ENCODE results near the gene RNF169. TPM values are rescaled to one million over a fixed set of nuclear protein-coding genes. Genes with fewer than 3 reads are reported as not detected.
A peak's percentile ranks its signal among the peaks of the same experiment; 100 is the strongest.

Gene RNF169
- total and polyA plus RNA-seq, 2 experiments from 2014 or later = 0.78 to 16.5 TPM

DNA sequence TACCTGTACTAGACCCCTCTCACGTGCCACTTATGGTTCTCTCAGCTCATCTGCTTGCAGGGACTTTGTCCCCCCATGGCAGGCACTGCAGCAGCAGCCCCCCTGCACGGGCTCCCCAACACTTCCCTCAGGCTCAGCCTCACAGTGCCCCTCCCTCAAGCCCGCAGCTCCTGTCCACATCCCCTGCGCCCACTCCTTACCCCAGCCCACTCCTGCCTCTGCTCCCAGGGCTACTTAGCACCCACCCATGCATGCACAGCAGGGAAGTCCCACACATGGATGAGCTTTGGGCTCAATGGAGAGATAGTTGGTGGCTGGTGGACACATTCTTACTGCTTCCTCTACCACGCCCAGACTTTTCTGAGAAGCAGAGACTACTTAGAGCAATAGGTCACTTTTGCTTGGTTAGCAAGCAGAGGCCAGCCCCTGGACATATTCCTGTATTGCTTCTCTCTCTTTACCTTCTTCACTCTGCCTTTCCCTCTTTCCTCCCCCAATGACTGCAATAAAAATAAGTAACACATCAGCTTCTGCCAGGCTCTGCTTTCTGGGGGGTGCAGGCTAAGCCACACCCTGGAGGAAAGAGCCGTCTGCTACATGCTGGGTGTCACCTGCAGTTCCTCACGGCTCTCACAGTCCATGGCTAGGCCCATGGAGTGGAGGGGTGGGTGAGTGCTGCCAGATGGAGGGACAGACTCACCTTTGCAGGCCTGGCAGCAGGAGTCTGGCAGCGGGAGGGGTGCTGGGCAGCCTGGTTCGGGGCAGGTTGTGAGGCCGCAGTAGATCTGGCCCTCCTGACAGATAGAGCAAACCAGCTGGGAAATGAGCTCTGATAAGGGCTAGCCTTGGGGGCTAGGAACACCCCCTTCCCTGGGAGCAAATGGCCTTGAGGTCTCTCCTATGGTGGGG, 40.8 kb upstream of the RNF169 start:
- no peaks in the 10 kb centered on the region for H3K36me3 ChIP-seq (ENCODE audit: insufficient read depth)
- no peak overlapping the region for H3K27ac ChIP-seq (ENCODE audit: low read depth)
- DNase-seq (ENCODE audit: low spot score) (no peak), ATAC-seq (no peak)
- no peak overlapping the region for H3K4me3 ChIP-seq
- TF ChIP-seq ZNF114 (CRISPR knock-in tag; IDR thresholded peaks at IDR 0.05) (no peak), JUNB (IDR thresholded peaks at IDR 0.05; ENCODE audit: unreplicated experiment) (no peak), EZH2phosphoT487 (IDR thresholded peaks at IDR 0.05; ENCODE audit: unreplicated experiment) (no peak), NANOG (IDR thresholded peaks at IDR 0.05; ENCODE audit: borderline replicate concordance) (no peak), CREB1 (CRISPR knock-in tag; IDR thresholded peaks at IDR 0.05; ENCODE audit: low read depth) (no peak), ZNF331 (CRISPR knock-in tag; IDR thresholded peaks at IDR 0.05; ENCODE audit: low read depth) (no peak), ZNF462 (CRISPR knock-in tag; IDR thresholded peaks at IDR 0.05) (no peak), POLR2AphosphoS5 (IDR thresholded peaks at IDR 0.05; ENCODE audit: low read depth) (no peak), ETS1 (IDR thresholded peaks at IDR 0.05) (no peak), EZH2 (IDR thresholded peaks at IDR 0.05; ENCODE audit: low read depth, unreplicated experiment) (no peak), STAT1 (IDR thresholded peaks at IDR 0.05; ENCODE audit: unreplicated experiment) (no peak), REST (IDR thresholded peaks at IDR 0.05; ENCODE audit: unreplicated experiment) (no peak)
- TF ChIP-seq, protein P1, sequence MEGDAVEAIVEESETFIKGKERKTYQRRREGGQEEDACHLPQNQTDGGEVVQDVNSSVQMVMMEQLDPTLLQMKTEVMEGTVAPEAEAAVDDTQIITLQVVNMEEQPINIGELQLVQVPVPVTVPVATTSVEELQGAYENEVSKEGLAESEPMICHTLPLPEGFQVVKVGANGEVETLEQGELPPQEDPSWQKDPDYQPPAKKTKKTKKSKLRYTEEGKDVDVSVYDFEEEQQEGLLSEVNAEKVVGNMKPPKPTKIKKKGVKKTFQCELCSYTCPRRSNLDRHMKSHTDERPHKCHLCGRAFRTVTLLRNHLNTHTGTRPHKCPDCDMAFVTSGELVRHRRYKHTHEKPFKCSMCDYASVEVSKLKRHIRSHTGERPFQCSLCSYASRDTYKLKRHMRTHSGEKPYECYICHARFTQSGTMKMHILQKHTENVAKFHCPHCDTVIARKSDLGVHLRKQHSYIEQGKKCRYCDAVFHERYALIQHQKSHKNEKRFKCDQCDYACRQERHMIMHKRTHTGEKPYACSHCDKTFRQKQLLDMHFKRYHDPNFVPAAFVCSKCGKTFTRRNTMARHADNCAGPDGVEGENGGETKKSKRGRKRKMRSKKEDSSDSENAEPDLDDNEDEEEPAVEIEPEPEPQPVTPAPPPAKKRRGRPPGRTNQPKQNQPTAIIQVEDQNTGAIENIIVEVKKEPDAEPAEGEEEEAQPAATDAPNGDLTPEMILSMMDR (conservative IDR thresholded peaks at IDR 0.05; ENCODE audit: low read depth in 2 of 2) = no peak
- Mint-ChIP-seq H3K27ac (peak overlapping the region; percentile 19; the same call in 1 of the 2 replicates), H3K36me3 (ENCODE audit: low read depth) (no peaks in the 10 kb centered on the region), H3K4me1 (peaks cover 11% of the 10 kb centered on the region), H3K27me3 (ENCODE audit: insufficient read depth, low read depth, poor library complexity) (peaks cover 19% of the 10 kb centered on the region), H3K4me3 (no peak overlapping the region), H3K9me3 (no peaks in the 10 kb centered on the region)
- no peak overlapping the region for H3K4me2 ChIP-seq
- H4K20me1 ChIP-seq (replicated peaks; ENCODE audit: insufficient read depth) = no peaks in the 10 kb centered on the region
- no peaks in the 10 kb centered on the region for H3K9me2 ChIP-seq (ENCODE audit: insufficient read depth)
- H3K79me2 ChIP-seq (replicated peaks; ENCODE audit: insufficient read depth) = no peaks in the 10 kb centered on the region
- H3F3A ChIP-seq (replicated peaks; ENCODE audit: low read depth) = no peaks in the 10 kb centered on the region
- H3K27me3 ChIP-seq (ENCODE audit: insufficient read depth) = no peaks in the 10 kb centered on the region
- H2AFZ ChIP-seq = no peak overlapping the region
- H3K4me1 ChIP-seq (ENCODE audit: insufficient read depth) = peaks cover 7% of the 10 kb centered on the region; the same call in 1 of the 2 replicates

All from GM23338 (cell line).